ENCODE results near the gene AIP.
"Not testable (repeated sequence)": the region's sequence is repeated elsewhere in the genome, so short reads cannot be mapped to it uniquely, and the experiment has no call there.

Gene AIP

GRCh38 chr11:67469508-67469811 lies 13.4 kb upstream of the AIP start:
- DNase-seq, result no peak

GRCh38 chr11:67470337-67471002 lies 12.4 kb upstream of the AIP start:
- no peak for DNase-seq

- DNase-seq, result no peak
Measured at GRCh38 chr11:67472882-67473281, 9.9 kb upstream of the AIP start.

- not testable (repeated sequence) for DNase-seq
Measured at GRCh38 chr11:67476692-67477091, 6.1 kb upstream of the AIP start.

- not testable (repeated sequence) for DNase-seq
Measured at GRCh38 chr11:67477344-67478050, 5.3 kb upstream of the AIP start.

- DNase-seq, result no peak
Measured at GRCh38 chr11:67482275-67482826, 475 bp upstream of the AIP start.

GRCh38 chr11:67483831-67484665 lies 1.2 kb downstream of the AIP start:
- no peak for DNase-seq

GRCh38 chr11:67484847-67485311 lies 2.1 kb downstream of the AIP start:
- no peak for DNase-seq

GRCh38 chr11:67485873-67486361 lies 3.1 kb downstream of the AIP start:
- DNase-seq, result not testable (repeated sequence)

GRCh38 chr11:67486481-67487195 lies 3.8 kb downstream of the AIP start:
- DNase-seq, result no peak

GRCh38 chr11:67489203-67489884 lies 6.5 kb downstream of the AIP start:
- DNase-seq, result no peak

- no peak for DNase-seq
Measured at GRCh38 chr11:67489885-67490726, 7.3 kb downstream of the AIP start.

- DNase-seq, result no peak
Measured at GRCh38 chr11:67490727-67491065, 7.9 kb downstream of the AIP start.

- no peak for DNase-seq
Measured at GRCh38 chr11:67491276-67492068, 8.6 kb downstream of the AIP start.

- no peak for DNase-seq
Measured at GRCh38 chr11:67492069-67492727, 9.4 kb downstream of the AIP start.

GRCh38 chr11:67492801-67493547 lies 10.1 kb downstream of the AIP start:
- DNase-seq, result no peak

- DNase-seq, result no peak
Measured at GRCh38 chr11:67493548-67494370, 10.9 kb downstream of the AIP start.
